Renal pelvis (tissue), 4 donors: Measurements from ENCODE around the gene MTCH2. TPM values are rescaled to one million over a fixed set of nuclear protein-coding genes. Genes with fewer than 3 reads are reported as not detected.

Experiments used
- DNase-seq: peaks from one replicate; pipeline ENCODE4 v3.0.0-alpha.2; 2013
- polyA plus RNA-seq, 3 donors: library from polyadenylated mRNA; unstranded; fragments of 120-200 nt; gene quantifications; one replicate each; pipeline ENCODE4 v1.2.1, GENCODE V29; 2013; ENCODE audit not compliant: insufficient read length in 3 of 3

The MTCH2 gene
- polyA plus RNA-seq, 3 donors, result 122 to 130 (median 128) TPM

- DNase-seq, result no peak
These were observed 48.8 kb downstream of the MTCH2 start for GRCh38 chr11:47593492-47593933.

- no peak for DNase-seq
These were observed 49.4 kb downstream of the MTCH2 start for GRCh38 chr11:47592970-47593369.

- DNase-seq, result no peak
These were observed 50.1 kb downstream of the MTCH2 start for GRCh38 chr11:47592251-47592650.

- peak; percentile 50 for DNase-seq
These were observed 50.6 kb downstream of the MTCH2 start for GRCh38 chr11:47591764-47592163.

GRCh38 chr11:47589977-47590861 lies 52.1 kb downstream of the MTCH2 start:
- no peak for DNase-seq

- DNase-seq, result no peak
These were observed 52.8 kb downstream of the MTCH2 start for GRCh38 chr11:47589584-47589976.

GRCh38 chr11:47589118-47589517 lies 53.2 kb downstream of the MTCH2 start:
- DNase-seq, result no peak

- no peak for DNase-seq
These were observed 54.5 kb downstream of the MTCH2 start for GRCh38 chr11:47587723-47588326.

- no peak for DNase-seq
These were observed 55.2 kb downstream of the MTCH2 start for GRCh38 chr11:47587039-47587716.

GRCh38 chr11:47586098-47586855 lies 56.1 kb downstream of the MTCH2 start, which contains the start of gene FAM180B:
FAM180B (plus strand) TSS chr11:47586678; CDS start chr11:47586769, 91 bp downstream.
- no peak for DNase-seq

GRCh38 chr11:47583844-47584243 lies 58.5 kb downstream of the MTCH2 start:
- no peak for DNase-seq

GRCh38 chr11:47578524-47579494 lies 63.5 kb downstream of the MTCH2 start, which contains the start of the genes KBTBD4 and NDUFS3:
KBTBD4 (minus strand) TSS chr11:47578970; CDS start chr11:47578951, 19 bp downstream.
NDUFS3 (plus strand) TSS chr11:47579074; CDS start chr11:47579092, 18 bp downstream.
- DNase-seq, result peak; percentile 95

- no peak for DNase-seq
These were observed 64.8 kb downstream of the MTCH2 start for GRCh38 chr11:47577460-47578041.

- no peak for DNase-seq
These were observed 69.0 kb downstream of the MTCH2 start for GRCh38 chr11:47573321-47573720.

- DNase-seq, result no peak
These were observed 69.6 kb downstream of the MTCH2 start for GRCh38 chr11:47572715-47573255.

GRCh38 chr11:47571895-47572294 lies 70.5 kb downstream of the MTCH2 start:
- no peak for DNase-seq

- no peak for DNase-seq
These were observed 71.0 kb downstream of the MTCH2 start for GRCh38 chr11:47571357-47571729.

GRCh38 chr11:47570651-47571356 lies 71.6 kb downstream of the MTCH2 start:
- DNase-seq, result no peak

- DNase-seq, result no peak
These were observed 72.7 kb downstream of the MTCH2 start for GRCh38 chr11:47569646-47570045.
